HG02852 (cell line): ENCODE data around the gene VPS35L.
"Not testable (repeated sequence)": the region's sequence is repeated elsewhere in the genome, so short reads cannot be mapped to it uniquely, and the experiment has no call there.

Source experiments
- ATAC-seq: cut with Tn5 transposase; IDR thresholded peaks from one replicate; pipeline ENCODE4 v1.9.1; 2021; ENCODE audit warnings: mild to moderate bottlenecking, moderate library complexity; ENCODE audit not compliant: unreplicated experiment

VPS35L gene

GRCh38 chr16:19532601-19533000 lies 22.9 kb upstream of the VPS35L start:
- no peak for ATAC-seq

GRCh38 chr16:19540241-19540970 lies 15.1 kb upstream of the VPS35L start:
- no peak for ATAC-seq

GRCh38 chr16:19542138-19542821 lies 13.2 kb upstream of the VPS35L start:
- ATAC-seq, result no peak

DNA sequence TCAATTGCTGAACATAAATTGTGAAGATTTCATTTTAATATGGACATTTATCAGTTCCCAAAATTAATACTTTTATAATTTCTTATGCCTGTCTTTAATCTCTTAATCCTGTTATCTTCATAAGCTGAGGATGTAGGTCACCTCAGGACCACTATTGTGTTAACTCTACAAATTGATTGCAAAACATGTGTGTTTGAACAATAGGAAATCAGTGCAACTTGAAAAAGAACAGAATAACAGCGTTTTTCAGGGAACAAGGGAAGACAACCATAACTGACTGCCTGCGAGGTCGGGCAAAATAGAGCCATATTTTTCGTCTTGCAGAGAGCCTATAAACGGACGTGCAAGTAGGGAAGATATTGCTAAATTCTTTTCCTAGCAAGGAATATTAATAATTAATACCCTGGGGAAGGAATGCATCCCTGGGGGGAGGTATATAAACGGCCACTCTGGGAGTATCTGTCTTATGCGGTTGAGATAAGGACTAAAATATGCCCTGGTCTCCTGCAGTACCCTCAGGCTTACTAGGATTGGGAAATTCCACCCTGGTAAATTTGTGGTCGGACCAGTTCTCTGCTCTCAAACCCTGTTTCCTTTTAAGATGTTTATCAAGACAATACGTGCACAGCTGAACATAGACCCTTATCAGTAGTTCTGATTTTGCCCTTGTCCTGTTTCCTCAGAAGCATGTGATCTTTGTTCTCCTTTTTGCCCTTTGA lies 12.1 kb upstream of the VPS35L start:
- ATAC-seq, result not testable (repeated sequence)

GRCh38 chr16:19548144-19548543 lies 7.4 kb upstream of the VPS35L start:
- no peak for ATAC-seq

DNA sequence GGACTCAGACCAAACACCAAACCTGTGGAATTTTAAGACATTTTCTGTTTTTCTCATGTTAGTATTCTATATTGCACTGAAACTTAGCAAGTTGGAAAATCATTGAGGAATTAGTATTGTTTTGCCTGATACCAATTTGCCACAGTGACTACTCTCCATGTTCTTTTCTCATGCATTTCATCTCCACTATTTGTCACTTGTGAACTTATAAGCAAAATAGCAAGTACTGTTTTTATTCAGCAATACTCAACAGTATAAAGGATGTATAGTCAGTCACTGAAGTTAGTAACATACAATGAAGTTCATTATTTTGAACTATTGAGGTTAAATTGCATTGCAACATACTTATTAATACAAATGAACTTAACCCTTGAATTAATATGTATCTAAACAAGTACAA lies 5.8 kb upstream of the VPS35L start:
- ATAC-seq, result no peak

- no peak for ATAC-seq
These were observed 652 bp downstream of the VPS35L start for GRCh38 chr16:19555938-19556771.

DNA sequence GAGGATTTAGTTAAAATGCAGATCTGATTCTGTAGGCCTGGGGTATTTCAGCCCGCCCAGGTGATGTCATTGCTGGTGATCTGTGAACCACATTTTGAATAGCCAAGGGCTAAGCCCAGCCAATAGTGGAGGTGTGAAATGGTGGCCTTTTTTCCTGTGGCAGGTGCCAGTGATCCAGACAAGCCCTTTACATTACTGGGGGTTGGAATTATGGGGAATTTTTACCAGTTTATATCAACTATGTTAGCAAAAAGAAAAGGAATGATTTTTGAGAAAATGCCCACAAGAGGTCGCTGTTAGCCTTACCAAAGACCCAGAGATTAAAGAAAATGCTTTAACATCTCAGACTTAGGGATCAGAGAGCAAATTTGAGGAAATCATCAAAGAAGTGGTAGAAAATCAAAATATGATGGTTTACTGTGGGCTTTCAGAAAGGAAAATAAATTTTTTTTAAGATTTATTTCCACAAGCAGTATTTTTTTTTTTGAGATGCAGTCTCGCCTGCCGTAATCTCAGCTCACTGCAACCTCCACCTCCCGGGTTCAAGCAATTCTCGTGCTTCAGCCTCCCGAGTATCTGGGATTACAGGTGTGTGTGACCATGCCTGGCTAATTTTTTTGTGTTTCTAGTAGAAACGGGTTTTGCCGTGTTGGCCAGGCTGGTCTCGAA lies 3.9 kb downstream of the VPS35L start:
- no peak for ATAC-seq

- ATAC-seq, result no peak
These were observed 4.6 kb downstream of the VPS35L start for GRCh38 chr16:19560078-19560477.

GRCh38 chr16:19563377-19563776 lies 7.9 kb downstream of the VPS35L start:
- no peak for ATAC-seq

DNA sequence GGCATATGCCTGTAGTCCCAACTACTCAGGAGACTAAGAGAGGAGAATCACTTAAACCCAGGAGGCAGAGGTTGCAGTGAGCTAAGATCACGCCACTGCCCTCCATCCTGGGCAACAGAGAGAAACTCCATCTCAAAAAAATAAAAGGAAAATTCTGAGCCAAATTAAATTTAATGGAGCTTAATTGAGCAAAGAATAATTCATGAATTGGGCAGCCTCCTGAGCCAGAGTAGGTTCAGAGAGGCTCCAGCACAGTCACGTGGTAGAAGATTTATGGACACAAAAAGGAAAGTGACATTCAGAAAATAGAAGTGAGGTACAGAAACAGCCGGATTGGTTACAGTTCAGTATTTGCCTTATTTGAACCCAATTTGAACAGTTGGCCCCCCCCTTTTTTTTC lies 10.9 kb downstream of the VPS35L start:
- no peak for ATAC-seq

GRCh38 chr16:19567560-19567959 lies 12.1 kb downstream of the VPS35L start:
- ATAC-seq, result no peak

DNA sequence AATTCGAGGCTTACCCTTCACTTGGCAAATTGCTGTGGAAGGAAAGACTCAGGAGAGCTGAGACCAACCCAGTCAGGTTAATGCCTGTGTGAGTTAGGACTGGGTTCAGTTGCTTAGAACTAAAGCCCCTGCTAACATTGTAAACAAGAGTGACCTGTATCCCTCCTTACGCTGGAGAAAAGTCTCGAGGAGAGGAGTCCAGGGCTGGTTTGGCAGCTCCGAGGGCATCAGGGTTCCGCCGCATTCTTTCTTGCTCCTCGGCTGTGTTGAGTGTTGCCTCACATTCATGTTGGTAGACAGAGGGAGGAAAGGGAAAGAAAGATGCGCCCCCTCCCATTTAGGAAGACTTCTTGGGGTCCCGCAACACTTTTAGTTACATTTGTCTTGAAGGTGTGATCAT lies 18.5 kb downstream of the VPS35L start:
- ATAC-seq, result no peak

GRCh38 chr16:19574615-19575014 lies 19.1 kb downstream of the VPS35L start:
- ATAC-seq, result no peak

GRCh38 chr16:19578378-19578971 lies 23.0 kb downstream of the VPS35L start:
- no peak for ATAC-seq

GRCh38 chr16:19582050-19582831 lies 26.7 kb downstream of the VPS35L start:
- no peak for ATAC-seq

GRCh38 chr16:19583665-19584300 lies 28.3 kb downstream of the VPS35L start:
- no peak for ATAC-seq

GRCh38 chr16:19588661-19589060 lies 33.2 kb downstream of the VPS35L start:
- ATAC-seq, result no peak

- no peak for ATAC-seq
These were observed 33.6 kb downstream of the VPS35L start for GRCh38 chr16:19589106-19589505.
